Esophagus squamous epithelium (tissue), 4 donors: ENCODE measurements around the gene LARGE1.

ENCODE experiments used
- CTCF ChIP-seq, 6 experiments: fragments of 450-650 bp in 4 of 6; fragments of 200-600 bp in 2 of 6; sonication (generic) in 2 of 6; IDR thresholded peaks; one replicate each; pipeline ENCODE4 v1.5.1; 2016 to 2019; ENCODE audit warnings: antibody characterized with exemption in 6 of 6, mild to moderate bottlenecking in 4 of 6, moderate library complexity in 4 of 6
- POLR2A ChIP-seq, 4 donors: fragments of 450-650 bp; IDR thresholded peaks; one replicate each; pipeline ENCODE4 v1.6.1; 2017; ENCODE audit warnings: antibody characterized with exemption in 4 of 4, mild to moderate bottlenecking in 4 of 4, moderate library complexity in 3 of 4

GRCh38 chr22:33539902-33540751, 380.1 kb downstream of the LARGE1 start:
- no peak for TF ChIP-seq POLR2A (IDR thresholded peaks at IDR 0.05)
- no peak for TF ChIP-seq CTCF (IDR thresholded peaks at IDR 0.05)
